ENCODE results near the gene ATF4.

The ATF4 gene

GRCh38 chr22:39562839-39563489 lies 42.6 kb downstream of the ATF4 start:
- no peak for DNase-seq

- no peak for DNase-seq
Measured at GRCh38 chr22:39563571-39564428, 43.4 kb downstream of the ATF4 start.

- no peak for DNase-seq
Measured at GRCh38 chr22:39565414-39565944, 45.1 kb downstream of the ATF4 start.

- DNase-seq = no peak
Measured at GRCh38 chr22:39567135-39567946, 47.0 kb downstream of the ATF4 start.

DNA sequence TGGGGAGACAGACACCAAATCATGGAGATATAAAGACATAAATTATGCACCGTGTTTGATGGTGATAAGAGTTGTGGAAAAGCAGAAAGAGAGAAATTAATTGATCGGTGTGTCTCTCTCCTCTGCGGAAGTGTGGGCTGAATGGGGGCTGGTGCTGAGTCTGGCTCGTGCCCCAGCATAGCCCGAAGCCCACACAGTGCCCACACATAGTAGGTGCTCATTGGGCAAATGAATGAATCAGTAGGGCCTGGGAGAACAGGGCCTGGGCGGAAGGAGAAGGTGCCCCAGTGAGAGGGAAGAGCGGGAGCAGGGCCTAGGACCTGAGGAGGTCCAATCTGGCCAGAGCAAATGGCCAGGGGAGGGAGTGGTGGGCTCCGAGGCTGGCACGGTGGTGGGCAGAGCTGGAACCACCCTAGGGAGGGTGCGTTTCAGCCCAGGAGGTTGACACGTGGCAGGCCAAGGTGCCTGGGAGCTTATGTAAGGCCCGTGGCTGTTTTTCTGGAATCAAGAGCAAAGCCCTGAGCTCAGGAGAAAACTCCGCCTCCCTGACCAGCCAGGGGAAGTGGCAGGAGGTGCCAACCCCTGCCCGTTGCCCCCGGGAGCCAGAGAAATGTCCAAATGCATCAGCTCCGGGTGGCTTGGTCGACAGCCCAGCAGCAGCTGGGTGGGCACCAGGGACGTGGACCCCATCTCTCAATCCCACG lies 48.1 kb downstream of the ATF4 start:
- DNase-seq = no peak

- no peak for DNase-seq
Measured at GRCh38 chr22:39569066-39569465, 48.7 kb downstream of the ATF4 start.

DNA sequence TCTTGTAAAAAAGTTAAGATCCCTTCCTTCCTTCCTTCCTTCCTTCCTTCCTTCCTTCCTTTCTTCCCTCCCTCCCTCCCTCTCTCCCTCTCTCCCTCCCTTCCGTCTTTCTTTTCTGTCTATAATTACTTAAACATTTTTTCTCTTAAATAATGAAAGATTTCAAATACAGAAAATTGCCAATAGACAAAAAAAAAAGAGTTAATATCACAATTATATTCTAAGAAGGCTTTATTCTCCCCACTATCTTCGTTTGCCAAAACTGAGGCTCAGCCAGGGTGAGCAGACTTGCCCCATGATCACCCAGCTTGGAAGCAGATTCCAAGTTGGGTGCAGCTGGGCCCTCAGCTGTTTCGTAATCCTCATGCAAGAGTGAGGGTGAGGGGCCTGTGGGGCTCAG lies 49.9 kb downstream of the ATF4 start:
- peak; percentile 14 for DNase-seq

GRCh38 chr22:39570665-39571064 lies 50.3 kb downstream of the ATF4 start, which contains the start of gene CACNA1I:
TSS of gene CACNA1I (plus strand) at chr22:39570753. CDS start at chr22:39570753, 0 bp downstream.
- no peak for DNase-seq

DNA sequence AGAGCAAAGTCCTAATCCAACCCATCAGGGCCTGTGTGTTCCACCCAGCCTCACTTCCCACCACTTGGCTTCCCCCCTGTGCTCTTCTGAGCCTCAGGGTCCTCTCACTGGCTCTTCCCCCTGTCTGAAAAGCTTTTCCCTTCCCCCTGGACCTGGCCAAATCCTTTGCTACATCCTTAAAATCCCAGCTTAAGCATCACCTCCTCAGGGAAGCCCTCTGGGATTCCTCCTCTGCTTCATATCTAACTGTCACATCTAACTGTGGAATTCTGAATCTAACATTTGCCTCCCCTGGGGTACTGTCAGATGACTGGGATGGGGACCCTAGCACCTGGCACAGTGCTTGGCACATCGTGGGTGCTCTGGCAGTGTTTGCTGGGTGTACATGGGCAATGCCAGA lies 51.2 kb downstream of the ATF4 start:
- no peak for DNase-seq

Data from NCI-H82 (cell line).